HepG2 (cell line): ENCODE results near the gene SUSD6. TPM values are rescaled to one million over a fixed set of nuclear protein-coding genes. Genes with fewer than 3 reads are reported as not detected.

Experiments used
- ATAC-seq: fragments of 200-7000 bp; cut with Tn5 transposase; 3 replicates; pipeline ENCODE4 v1.9.1; 2020; ENCODE audit warnings: mild to moderate bottlenecking, moderate library complexity
- BruUV-seq: library from RNA; stranded (reverse); fragments of 400-500 nt; replicated peaks from 2 replicates; lab custom pipeline; 2021; lab: Mats Ljungman, UMichigan
- CTCF ChIA-PET: fragments of 300-600 bp; formaldehyde crosslinking; extraction: SDS; loops from one replicate; lab custom pipeline; 2021; ENCODE audit warnings: low total read pairs, inconsistent platforms, low intra/inter-chr PET ratio; lab: Yijun Ruan, JAX
- POLR2A ChIA-PET: fragments of 350-600 bp; sonication (Branson Sonifier 250); formaldehyde crosslinking; loops from one replicate; lab custom pipeline; 2020; ENCODE audit warnings: antibody characterized with exemption, inconsistent platforms; lab: Yijun Ruan, JAX
- DNase-seq: peaks from one replicate; pipeline ENCODE4 v3.0.0-alpha.2; 2015; ENCODE audit warnings: low spot score
- FAIRE-seq: peaks from 3 replicates; lab custom pipeline; 2011; peaks lifted over from hg19 to GRCh38; lab: Jason Lieb, UNC
- H2AFZ ChIP-seq: one replicate; pipeline ENCODE4 v1.6.1; 2011; ENCODE audit warnings: low read length, inconsistent platforms
- H3K27ac ChIP-seq: fragments of 300-600 bp; 3 replicates; pipeline ENCODE4 v1.8.0; 2011; ENCODE audit warnings: mixed run types, mild to moderate bottlenecking, mixed read lengths, low read length, inconsistent platforms; ENCODE audit not compliant: insufficient read depth; ENCODE audit errors: extremely low read length
- H3K27me3 ChIP-seq, 2 experiments: fragments of 200-600 bp in 1 of 2; 2 replicates in 1 of 2; 3 replicates in 1 of 2; pipeline versions ENCODE4 v1.6.0 to v1.8.0; 2011; ENCODE audit warnings: low read length in 2 of 2, mild to moderate bottlenecking in 2 of 2, moderate library complexity in 2 of 2, inconsistent platforms in 1 of 2; ENCODE audit not compliant: insufficient read depth in 2 of 2, control insufficient read depth in 1 of 2
- H3K36me3 ChIP-seq, 2 experiments: fragments of 200-600 bp in 1 of 2; replicated peaks in 1 of 2; 2 replicates in 1 of 2; 3 replicates in 1 of 2; pipeline versions ENCODE4 v1.5.1 to v1.8.0; 2011; ENCODE audit warnings: low read length in 2 of 2, inconsistent platforms in 1 of 2; ENCODE audit not compliant: insufficient read depth in 2 of 2, control insufficient read depth in 1 of 2
- H3K4me1 ChIP-seq: 2 replicates; pipeline ENCODE4 v1.5.1; 2012; ENCODE audit warnings: low read length, inconsistent platforms; ENCODE audit not compliant: insufficient read depth
- H3K4me2 ChIP-seq: 2 replicates; pipeline ENCODE4 v1.6.0; 2011; ENCODE audit warnings: low read depth, low read length, inconsistent platforms
- H3K4me3 ChIP-seq, 3 experiments: fragments of 200-600 bp in 1 of 3; sonication (generic), shearing (Covaris generic) in 1 of 3; replicated peaks in 1 of 3; 2 replicates each; pipeline ENCODE4 v1.5.1; 2011 to 2016; ENCODE audit warnings: low read length in 3 of 3, inconsistent platforms in 2 of 3, low read depth in 2 of 3, mild to moderate bottlenecking in 2 of 3, control low read depth in 1 of 3, mixed read lengths in 1 of 3; ENCODE audit not compliant: insufficient read depth in 1 of 3
- H3K79me2 ChIP-seq: one replicate; pipeline ENCODE4 v1.6.1; 2011; ENCODE audit warnings: low read length, inconsistent platforms; ENCODE audit not compliant: insufficient read depth
- H3K9ac ChIP-seq: 2 replicates; pipeline ENCODE4 v1.6.0; 2011; ENCODE audit warnings: mild to moderate bottlenecking, low read depth, low read length, inconsistent platforms; ENCODE audit not compliant: insufficient read depth
- H3K9me3 ChIP-seq: 2 replicates; pipeline ENCODE4 v1.5.1; 2012; ENCODE audit warnings: mild to moderate bottlenecking, low read length
- H4K20me1 ChIP-seq: 2 replicates; pipeline ENCODE4 v1.6.0; 2011; ENCODE audit warnings: inconsistent platforms, mild to moderate bottlenecking, low read length, moderate library complexity; ENCODE audit not compliant: insufficient read depth
- CBX2 ChIP-seq, 2 experiments: fragments of 200-600 bp in 1 of 2; sonication (generic); formaldehyde crosslinking in 1 of 2; IDR thresholded peaks; 2 replicates each; pipeline versions ENCODE4 v1.7.0 to v1.8.1; 2018 to 2022; ENCODE audit warnings: low read depth in 2 of 2, low read length in 1 of 2, mild to moderate bottlenecking in 1 of 2, missing genetic modification reagents in 1 of 2
- GABPB1 ChIP-seq: IDR thresholded peaks from 2 replicates; pipeline ENCODE4 v1.6.1; 2016; ENCODE audit warnings: mild to moderate bottlenecking, missing genetic modification reagents, moderate library complexity, missing compliant biosample characterization
- KDM1A ChIP-seq: IDR thresholded peaks from 2 replicates; pipeline ENCODE4 v1.6.1; 2016; ENCODE audit warnings: missing compliant biosample characterization
- MAF1 ChIP-seq: sonication (generic); formaldehyde crosslinking; IDR thresholded peaks from 2 replicates; pipeline ENCODE4 v1.5.0; 2020; ENCODE audit warnings: missing genetic modification reagents, borderline replicate concordance
- MIER3 ChIP-seq: IDR thresholded peaks from 2 replicates; pipeline ENCODE4 v1.6.1; 2016; ENCODE audit warnings: missing compliant biosample characterization, borderline replicate concordance
- NFIB ChIP-seq: sonication (generic); formaldehyde crosslinking; IDR thresholded peaks from 2 replicates; pipeline ENCODE4 v1.9.0; 2021; ENCODE audit warnings: missing genetic modification reagents, mild to moderate bottlenecking, borderline replicate concordance
- POLR2G ChIP-seq: fragments of 200-400 bp; formaldehyde crosslinking; IDR thresholded peaks from 2 replicates; pipeline ENCODE4 v1.6.1; 2018; ENCODE audit warnings: mild to moderate bottlenecking, low read depth, low read length, moderate library complexity
- THYN1 ChIP-seq: sonication (generic); formaldehyde crosslinking; IDR thresholded peaks from 2 replicates; pipeline ENCODE4 v1.8.1; 2023; ENCODE audit warnings: low read depth, mild to moderate bottlenecking, moderate library complexity, missing genetic modification reagents, borderline replicate concordance
- ZNF30 ChIP-seq: sonication (generic); formaldehyde crosslinking; IDR thresholded peaks from 2 replicates; pipeline ENCODE4 v1.5.0; 2020; ENCODE audit warnings: mild to moderate bottlenecking, missing genetic modification reagents
- ZNF34 ChIP-seq: sonication (generic); formaldehyde crosslinking; IDR thresholded peaks from 2 replicates; pipeline ENCODE4 v1.4.0; 2020; ENCODE audit warnings: mild to moderate bottlenecking, missing genetic modification reagents, borderline replicate concordance
- ZNF350 ChIP-seq: sonication (generic); formaldehyde crosslinking; IDR thresholded peaks from 2 replicates; pipeline ENCODE4 v1.4.0; 2020; ENCODE audit warnings: mild to moderate bottlenecking, low read depth, missing genetic modification reagents, borderline replicate concordance
- ZNF513 ChIP-seq: sonication (generic); formaldehyde crosslinking; conservative IDR thresholded peaks from 2 replicates; pipeline ENCODE4 v1.5.0; 2020; ENCODE audit warnings: missing genetic modification reagents
- ZNF552 ChIP-seq: sonication (generic); formaldehyde crosslinking; IDR thresholded peaks from 2 replicates; pipeline ENCODE4 v1.9.0; 2022; ENCODE audit warnings: missing genetic modification reagents, mild to moderate bottlenecking, borderline replicate concordance
- ZNF737 ChIP-seq: sonication (generic); formaldehyde crosslinking; IDR thresholded peaks from 2 replicates; pipeline ENCODE4 v1.5.0; 2020; ENCODE audit warnings: missing genetic modification reagents, mild to moderate bottlenecking, borderline replicate concordance
- WGBS: methylation state at CpG from one replicate; pipeline ENCODE4 v1.1.6; 2017; ENCODE audit warnings: low lambda C conversion rate; 5-methylcytosine and 5-hydroxymethylcytosine counted together
- in situ Hi-C: cut with HindIII; loops from 2 replicates; pipeline ENCODE4 v1.10.0; 2017; ENCODE audit warnings: low pct_unique_long_range_greater_than_20kb; ENCODE audit not compliant: extremely low pct_ligation_motif_present
- intact Hi-C: fragments of 100-400 bp; cut with micrococcal nuclease; formaldehyde crosslinking; loops from one replicate; pipeline ENCODE4 v1.10.0; 2022; ENCODE audit not compliant: unreplicated experiment
- polyA plus RNA-seq, 8 experiments: library from polyadenylated mRNA; depleted of rRNA in 3 of 8; stranded (reverse) in 7 of 8; unstranded in 1 of 8; fragments of >200 nt; fragmentation: Illumina TruSeq in 4 of 8; extraction: Trizol in 4 of 8; gene quantifications; 2 replicates each; pipeline versions ENCODE4 v1.2.1 to v1.2.3, GENCODE V29; 2011 to 2016; ENCODE audit warnings: low read depth in 4 of 8, missing spikeins in 1 of 8, mixed read lengths in 1 of 8; ENCODE audit not compliant: insufficient read depth in 1 of 8
- total RNA-seq, 5 experiments: library from RNA; depleted of rRNA; stranded (reverse); fragments of >200 nt; fragmentation: Illumina TruSeq; extraction: Trizol; gene quantifications; 2 replicates each; pipeline ENCODE4 v1.2.3, GENCODE V29; 2016; ENCODE audit warnings: low read depth in 1 of 5
- TF ChIP-seq, protein P1 (sequence below): sonication (generic); formaldehyde crosslinking; IDR thresholded peaks from 2 replicates; pipeline ENCODE4 v1.5.1; 2020; ENCODE audit warnings: mild to moderate bottlenecking, missing genetic modification reagents

SUSD6 gene
- total and polyA plus RNA-seq, 2 of the 13 experiments (the other 11 are each of a cell fraction or from before 2014, with no cell fraction given) = 7.2 to 7.4 TPM

DNA sequence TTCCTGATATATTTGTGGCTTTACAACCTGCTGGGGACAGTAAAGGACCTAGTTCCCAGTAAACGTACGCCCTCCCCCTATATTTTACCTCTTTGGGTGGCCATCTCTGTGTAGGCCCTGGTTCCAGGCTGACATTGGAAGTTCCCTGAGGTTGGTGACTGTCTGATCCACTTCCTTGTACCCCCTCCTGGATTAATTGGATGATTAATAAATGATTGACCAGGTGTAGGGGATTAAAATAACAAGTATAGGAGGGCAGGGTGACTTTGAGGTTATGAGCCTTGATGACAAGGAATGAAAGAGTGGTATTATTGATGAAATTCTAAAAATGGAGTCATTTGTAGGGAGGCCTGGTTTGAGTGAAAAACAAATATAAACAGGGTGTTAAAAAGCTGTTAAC lies 9.6 kb downstream of the SUSD6 start:
- Histone ChIP-seq H4K20me1 (no peaks in the 10 kb centered on the region), H3K4me3 (no peak overlapping the region), H3K36me3 (no peaks in the 10 kb centered on the region; a peak in 1 of 5 replicates), H3K9me3 (no peaks in the 10 kb centered on the region), H3K27me3 (no peaks in the 10 kb centered on the region), H3K4me2 (no peak overlapping the region), H3K27ac (no peak overlapping the region), H2AFZ (no peak overlapping the region), H3K4me1 (peaks cover 29% of the 10 kb centered on the region), H3K9ac (no peak overlapping the region), H3K79me2 (peaks cover 30% of the 10 kb centered on the region)
- POLR2A ChIA-PET = no interaction called here
- FAIRE-seq (no peak), DNase-seq (no peak), ATAC-seq (no peak)
- no TSS peak for BruUV-seq
- in situ Hi-C loops = no loop called here
- CTCF ChIA-PET = no interaction called here
- WGBS = 95% methylated on average over 2 of the region's 2 CpGs
- intact Hi-C loops = no loop called here
- no peak for TF ChIP-seq THYN1 (CRISPR knock-in tag)
- no peak for TF ChIP-seq POLR2G
- no peak for TF ChIP-seq MIER3

- no peak overlapping the region for H3K27ac ChIP-seq
- 93% methylated on average over 4 of the region's 4 CpGs for WGBS
- ATAC-seq = no peak
- TF ChIP-seq NFIB (CRISPR knock-in tag) (no peak), ZNF552 (CRISPR knock-in tag) (no peak), ZNF34 (CRISPR knock-in tag) (no peak), ZNF30 (CRISPR knock-in tag) (no peak), KDM1A (CRISPR knock-in tag) (no peak), ZNF513 (CRISPR knock-in tag) (no peak), GABPB1 (CRISPR knock-in tag) (no peak), MAF1 (CRISPR knock-in tag) (no peak), CBX2 (IDR thresholded peaks at IDR 0.05; ENCODE audit: low read depth, low read length) (no peak), CBX2 (CRISPR knock-in tag; IDR thresholded peaks at IDR 0.05; ENCODE audit: low read depth) (no peak), ZNF350 (CRISPR knock-in tag) (no peak), ZNF737 (no peak)
- TF ChIP-seq, protein P1, sequence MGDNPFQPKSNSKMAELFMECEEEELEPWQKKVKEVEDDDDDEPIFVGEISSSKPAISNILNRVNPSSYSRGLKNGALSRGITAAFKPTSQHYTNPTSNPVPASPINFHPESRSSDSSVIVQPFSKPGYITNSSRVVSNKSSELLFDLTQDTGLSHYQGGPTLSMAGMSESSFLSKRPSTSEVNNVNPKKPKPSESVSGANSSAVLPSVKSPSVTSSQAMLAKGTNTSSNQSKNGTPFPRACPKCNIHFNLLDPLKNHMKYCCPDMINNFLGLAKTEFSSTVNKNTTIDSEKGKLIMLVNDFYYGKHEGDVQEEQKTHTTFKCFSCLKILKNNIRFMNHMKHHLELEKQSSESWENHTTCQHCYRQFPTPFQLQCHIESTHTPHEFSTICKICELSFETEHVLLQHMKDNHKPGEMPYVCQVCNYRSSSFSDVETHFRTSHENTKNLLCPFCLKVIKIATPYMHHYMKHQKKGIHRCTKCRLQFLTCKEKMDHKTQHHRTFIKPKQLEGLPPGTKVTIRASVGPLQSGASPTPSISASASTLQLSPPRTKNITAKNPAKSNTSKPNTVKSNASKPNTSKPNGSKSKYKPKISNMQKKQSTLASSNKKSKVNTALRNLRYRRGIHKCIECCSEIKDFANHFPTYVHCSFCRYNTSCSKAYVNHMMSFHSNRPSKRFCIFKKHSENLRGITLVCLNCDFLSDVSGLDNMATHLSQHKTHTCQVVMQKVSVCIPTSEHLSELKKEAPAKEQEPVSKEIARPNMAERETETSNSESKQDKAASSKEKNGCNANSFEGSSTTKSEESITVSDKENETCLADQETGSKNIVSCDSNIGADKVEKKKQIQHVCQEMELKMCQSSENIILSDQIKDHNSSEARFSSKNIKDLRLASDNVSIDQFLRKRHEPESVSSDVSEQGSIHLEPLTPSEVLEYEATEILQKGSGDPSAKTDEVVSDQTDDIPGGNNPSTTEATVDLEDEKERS (CRISPR knock-in tag) = no peak
Observed at GRCh38 chr14:69624136-69624535, 12.7 kb downstream of the SUSD6 start.

More at GRCh38 chr14:69624136-69624535, 12.7 kb downstream of the SUSD6 start:
- POLR2A ChIA-PET = no interaction called here
- H3K9ac ChIP-seq = no peak overlapping the region
- no peak overlapping the region for H3K4me3 ChIP-seq
- H3K4me2 ChIP-seq = no peak overlapping the region
- H3K36me3 ChIP-seq = no peaks in the 10 kb centered on the region; a peak in 1 of 5 replicates
- no peak overlapping the region for H2AFZ ChIP-seq
- in situ Hi-C loops = no loop called here
- no TSS peak for BruUV-seq
- no peaks in the 10 kb centered on the region for H4K20me1 ChIP-seq
- no peaks in the 10 kb centered on the region for H3K9me3 ChIP-seq
- peaks cover 24% of the 10 kb centered on the region for H3K79me2 ChIP-seq
- intact Hi-C loops = no loop called here
- DNase-seq (no peak), FAIRE-seq (no peak)
- peaks cover 35% of the 10 kb centered on the region for H3K4me1 ChIP-seq
- CTCF ChIA-PET = no interaction called here
- H3K27me3 ChIP-seq = no peaks in the 10 kb centered on the region
